Measurements from ENCODE around the gene CFAP410.
"Not testable (repeated sequence)": the region's sequence is repeated elsewhere in the genome, so short reads cannot be mapped to it uniquely, and the experiment has no call there.

The CFAP410 gene

GRCh38 chr21:44286086-44286715 lies 53.0 kb downstream of the CFAP410 start:
- H2AFZ ChIP-seq (ENCODE audit: low read length), result no peak overlapping the region
- H3K4me1 ChIP-seq (ENCODE audit: low read length), result no peaks in the 10 kb centered on the region
- H4K20me1 ChIP-seq (ENCODE audit: insufficient read depth, low read length), result no peaks in the 10 kb centered on the region
- no peaks in the 10 kb centered on the region for H3K79me2 ChIP-seq (ENCODE audit: low read length)
- no peak for DNase-seq
- no peaks in the 10 kb centered on the region for H3F3A ChIP-seq (ENCODE audit: insufficient read depth, low read length)
- H3K4me3 ChIP-seq (ENCODE audit: low read length), result no peak overlapping the region
- peaks cover 97% of the 10 kb centered on the region for H3K27me3 ChIP-seq (replicated peaks; ENCODE audit: insufficient read depth, low read length)
- no peak overlapping the region for H3K4me2 ChIP-seq (ENCODE audit: low read depth, low read length)
- H3K9me2 ChIP-seq (replicated peaks; ENCODE audit: insufficient read depth, low read length), result no peaks in the 10 kb centered on the region
- H3K9me3 ChIP-seq (replicated peaks; ENCODE audit: insufficient read depth, low read length), result no peaks in the 10 kb centered on the region
- TF ChIP-seq, protein P1, sequence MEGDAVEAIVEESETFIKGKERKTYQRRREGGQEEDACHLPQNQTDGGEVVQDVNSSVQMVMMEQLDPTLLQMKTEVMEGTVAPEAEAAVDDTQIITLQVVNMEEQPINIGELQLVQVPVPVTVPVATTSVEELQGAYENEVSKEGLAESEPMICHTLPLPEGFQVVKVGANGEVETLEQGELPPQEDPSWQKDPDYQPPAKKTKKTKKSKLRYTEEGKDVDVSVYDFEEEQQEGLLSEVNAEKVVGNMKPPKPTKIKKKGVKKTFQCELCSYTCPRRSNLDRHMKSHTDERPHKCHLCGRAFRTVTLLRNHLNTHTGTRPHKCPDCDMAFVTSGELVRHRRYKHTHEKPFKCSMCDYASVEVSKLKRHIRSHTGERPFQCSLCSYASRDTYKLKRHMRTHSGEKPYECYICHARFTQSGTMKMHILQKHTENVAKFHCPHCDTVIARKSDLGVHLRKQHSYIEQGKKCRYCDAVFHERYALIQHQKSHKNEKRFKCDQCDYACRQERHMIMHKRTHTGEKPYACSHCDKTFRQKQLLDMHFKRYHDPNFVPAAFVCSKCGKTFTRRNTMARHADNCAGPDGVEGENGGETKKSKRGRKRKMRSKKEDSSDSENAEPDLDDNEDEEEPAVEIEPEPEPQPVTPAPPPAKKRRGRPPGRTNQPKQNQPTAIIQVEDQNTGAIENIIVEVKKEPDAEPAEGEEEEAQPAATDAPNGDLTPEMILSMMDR (IDR thresholded peaks at IDR 0.05; ENCODE audit: low read length), result no peak
- no peak for TF ChIP-seq EZH2 (optimal IDR thresholded peaks at IDR 0.05; ENCODE audit: low read depth, low read length)
- TF ChIP-seq EZH2phosphoT487 (IDR thresholded peaks at IDR 0.05; ENCODE audit: low read length), result no peak
- H3K9ac ChIP-seq (ENCODE audit: low read length), result no peak overlapping the region
- no peaks in the 10 kb centered on the region for H3K36me3 ChIP-seq (replicated peaks; ENCODE audit: insufficient read depth, low read length)
- no peak overlapping the region for H3K27ac ChIP-seq (ENCODE audit: low read length)

DNA sequence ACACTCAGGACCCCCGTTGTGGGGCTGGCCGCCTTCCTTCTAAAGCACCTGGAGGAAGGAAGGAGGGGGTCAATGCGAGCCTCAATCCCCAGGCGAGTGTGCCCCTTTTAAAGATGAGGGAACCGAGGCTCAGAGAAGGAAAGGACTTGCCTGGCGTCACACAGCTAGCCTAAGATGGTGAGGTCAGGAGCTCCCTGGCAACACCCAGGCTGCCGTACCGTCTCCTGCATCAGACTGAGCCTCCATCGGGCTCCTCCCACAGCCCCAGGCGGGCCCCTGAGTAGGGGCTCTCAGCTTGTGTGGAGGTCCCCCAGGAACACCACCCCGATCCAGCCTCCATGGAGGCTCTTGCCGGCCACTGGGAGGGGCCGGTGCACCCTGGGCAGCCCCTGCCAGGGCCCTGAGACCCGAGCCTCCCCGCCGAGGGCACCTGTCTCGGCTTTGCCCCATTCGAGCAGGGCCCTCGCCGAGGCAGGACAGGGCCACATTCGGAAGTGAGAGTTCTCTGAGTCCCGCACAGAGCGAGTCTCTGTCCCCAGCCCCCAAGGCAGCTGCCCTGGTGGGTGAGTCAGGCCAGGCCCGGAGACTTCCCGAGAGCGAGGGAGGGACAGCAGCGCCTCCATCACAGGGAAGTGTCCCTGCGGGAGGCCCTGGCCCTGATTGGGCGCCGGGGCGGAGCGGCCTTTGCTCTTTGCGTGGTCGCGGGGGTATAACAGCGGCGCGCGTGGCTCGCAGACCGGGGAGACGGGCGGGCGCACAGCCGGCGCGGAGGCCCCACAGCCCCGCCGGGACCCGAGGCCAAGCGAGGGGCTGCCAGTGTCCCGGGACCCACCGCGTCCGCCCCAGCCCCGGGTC lies 53.8 kb downstream of the CFAP410 start, which contains the start of gene AIRE:
AIRE (plus strand) TSS at position 739 of the 855 bp plus-strand sequence. CDS start 131 bp downstream, outside the sequence.
- H3K9me3 ChIP-seq (replicated peaks; ENCODE audit: insufficient read depth, low read length), result no peaks in the 10 kb centered on the region
- no peaks in the 10 kb centered on the region for H3K79me2 ChIP-seq (ENCODE audit: low read length)
- H2AFZ ChIP-seq (ENCODE audit: low read length), result no peak within 1 kb of the TSS
- H4K20me1 ChIP-seq (ENCODE audit: insufficient read depth, low read length), result no peaks in the 10 kb centered on the region
- H3K27ac ChIP-seq (ENCODE audit: low read length), result no peak within 1 kb of the TSS
- peaks cover 92% of the 10 kb centered on the region for H3K27me3 ChIP-seq (replicated peaks; ENCODE audit: insufficient read depth, low read length)
- no peaks in the 10 kb centered on the region for H3K9me2 ChIP-seq (replicated peaks; ENCODE audit: insufficient read depth, low read length)
- no peak within 1 kb of the TSS for H3K4me2 ChIP-seq (ENCODE audit: low read depth, low read length)
- H3K4me1 ChIP-seq (ENCODE audit: low read length), result no peaks in the 10 kb centered on the region
- no peaks in the 10 kb centered on the region for H3K36me3 ChIP-seq (replicated peaks; ENCODE audit: insufficient read depth, low read length)
- TF ChIP-seq EZH2phosphoT487 (IDR thresholded peaks at IDR 0.05; ENCODE audit: low read length) (no peak), EZH2 (optimal IDR thresholded peaks at IDR 0.05; ENCODE audit: low read depth, low read length) (no peak)
- TF ChIP-seq, protein P1 (IDR thresholded peaks at IDR 0.05; ENCODE audit: low read length), result no peak
- no peaks in the 10 kb centered on the region for H3F3A ChIP-seq (ENCODE audit: insufficient read depth, low read length)
- H3K9ac ChIP-seq (ENCODE audit: low read length), result no peak within 1 kb of the TSS
- no peak for DNase-seq
- no peak within 1 kb of the TSS for H3K4me3 ChIP-seq (ENCODE audit: low read length)

GRCh38 chr21:44283948-44284347 lies 55.2 kb downstream of the CFAP410 start:
- DNase-seq, result no peak
- Histone ChIP-seq H3K4me3 (ENCODE audit: low read length) (no peak overlapping the region), H3K27ac (ENCODE audit: low read length) (no peak overlapping the region), H3F3A (ENCODE audit: insufficient read depth, low read length) (no peaks in the 10 kb centered on the region), H3K27me3 (replicated peaks; ENCODE audit: insufficient read depth, low read length) (peaks cover 87% of the 10 kb centered on the region), H3K4me2 (ENCODE audit: low read depth, low read length) (no peak overlapping the region), H3K36me3 (replicated peaks; ENCODE audit: insufficient read depth, low read length) (no peaks in the 10 kb centered on the region), H2AFZ (ENCODE audit: low read length) (no peak overlapping the region), H3K9ac (ENCODE audit: low read length) (no peak overlapping the region), H4K20me1 (ENCODE audit: insufficient read depth, low read length) (no peaks in the 10 kb centered on the region), H3K9me3 (replicated peaks; ENCODE audit: insufficient read depth, low read length) (no peaks in the 10 kb centered on the region), H3K79me2 (ENCODE audit: low read length) (no peaks in the 10 kb centered on the region), H3K9me2 (replicated peaks; ENCODE audit: insufficient read depth, low read length) (no peaks in the 10 kb centered on the region), H3K4me1 (ENCODE audit: low read length) (no peaks in the 10 kb centered on the region)
- no peak for TF ChIP-seq EZH2phosphoT487 (IDR thresholded peaks at IDR 0.05; ENCODE audit: low read length)
- TF ChIP-seq, protein P1 (IDR thresholded peaks at IDR 0.05; ENCODE audit: low read length), result no peak
- TF ChIP-seq EZH2 (optimal IDR thresholded peaks at IDR 0.05; ENCODE audit: low read depth, low read length), result no peak

- H3K9ac ChIP-seq (ENCODE audit: low read length); H4K20me1 ChIP-seq (ENCODE audit: insufficient read depth, low read length): not testable (repeated sequence)
Observed at GRCh38 chr21:44283211-44283785, 55.9 kb downstream of the CFAP410 start.

More at GRCh38 chr21:44283211-44283785, 55.9 kb downstream of the CFAP410 start:
- H2AFZ ChIP-seq (ENCODE audit: low read length); H3K27ac ChIP-seq (ENCODE audit: low read length); H3K4me2 ChIP-seq (ENCODE audit: low read depth, low read length); H3K79me2 ChIP-seq (ENCODE audit: low read length); DNase-seq; H3K9me3 ChIP-seq (replicated peaks; ENCODE audit: insufficient read depth, low read length); H3K4me3 ChIP-seq (ENCODE audit: low read length); H3F3A ChIP-seq (ENCODE audit: insufficient read depth, low read length); H3K36me3 ChIP-seq (replicated peaks; ENCODE audit: insufficient read depth, low read length); H3K4me1 ChIP-seq (ENCODE audit: low read length); H3K9me2 ChIP-seq (replicated peaks; ENCODE audit: insufficient read depth, low read length): not testable (repeated sequence)
- H3K27me3 ChIP-seq (replicated peaks; ENCODE audit: insufficient read depth, low read length), result peaks cover 82% of the 10 kb centered on the region

Measured in MM.1S (cell line).